Astrocyte (in vitro differentiated cells and primary cell): Measurements from ENCODE around the gene NT5E. TPM values are rescaled to one million over a fixed set of nuclear protein-coding genes. Genes with fewer than 3 reads are reported as not detected.

Experiments used
- DNase-seq: peaks from one replicate; pipeline ENCODE4 v3.0.0-alpha.2; 2010; ENCODE audit warnings: low read depth
- FAIRE-seq: peaks from 2 replicates; lab custom pipeline; 2011; peaks lifted over from hg19 to GRCh38; lab: Jason Lieb, UNC
- H2AFZ ChIP-seq: 2 replicates; pipeline ENCODE4 v1.6.0; 2012; ENCODE audit warnings: low read depth, low read length, inconsistent platforms
- H3K27ac ChIP-seq: 2 replicates; pipeline ENCODE4 v1.5.1; 2011; ENCODE audit warnings: low read depth, low read length, inconsistent platforms
- H3K27me3 ChIP-seq: 2 replicates; pipeline ENCODE4 v1.6.0; 2011; ENCODE audit warnings: low read length, inconsistent platforms; ENCODE audit not compliant: insufficient read depth
- H3K36me3 ChIP-seq: 2 replicates; pipeline ENCODE4 v1.5.1; 2011; ENCODE audit warnings: low read length, inconsistent platforms; ENCODE audit not compliant: insufficient read depth
- H3K4me1 ChIP-seq: 2 replicates; pipeline ENCODE4 v1.5.1; 2011; ENCODE audit warnings: low read length, inconsistent platforms; ENCODE audit not compliant: insufficient read depth
- H3K4me2 ChIP-seq: 2 replicates; pipeline ENCODE4 v1.6.0; 2012; ENCODE audit warnings: low read length, inconsistent platforms
- H3K4me3 ChIP-seq: 2 replicates; pipeline ENCODE4 v1.5.1; 2011; ENCODE audit warnings: low read depth, mild to moderate bottlenecking, low read length, inconsistent platforms; ENCODE audit not compliant: insufficient read depth
- H3K79me2 ChIP-seq: 2 replicates; pipeline ENCODE4 v1.6.0; 2012; ENCODE audit warnings: mild to moderate bottlenecking, low read length, inconsistent platforms; ENCODE audit not compliant: insufficient read depth
- H3K9ac ChIP-seq: 2 replicates; pipeline ENCODE4 v1.6.0; 2012; ENCODE audit warnings: mild to moderate bottlenecking, low read length, inconsistent platforms
- H3K9me3 ChIP-seq: 2 replicates; pipeline ENCODE4 v1.5.1; 2012; ENCODE audit warnings: low read depth, mild to moderate bottlenecking, low read length, inconsistent platforms; ENCODE audit not compliant: insufficient read depth
- H4K20me1 ChIP-seq: 2 replicates; pipeline ENCODE4 v1.6.0; 2012; ENCODE audit warnings: low read length, inconsistent platforms; ENCODE audit not compliant: insufficient read depth
- H3K27ac Mint-ChIP-seq: one replicate; pipeline ENCODE4 v1.8.0; 2021; ENCODE audit warnings: mild to moderate bottlenecking, mixed read lengths; ENCODE audit not compliant: unreplicated experiment
- H3K27me3 Mint-ChIP-seq: one replicate; pipeline ENCODE4 v1.8.0; 2021; ENCODE audit warnings: low read depth, mixed read lengths; ENCODE audit not compliant: unreplicated experiment
- H3K36me3 Mint-ChIP-seq: one replicate; pipeline ENCODE4 v1.8.0; 2021; ENCODE audit warnings: low read depth, mixed read lengths; ENCODE audit not compliant: unreplicated experiment
- H3K4me1 Mint-ChIP-seq: one replicate; pipeline ENCODE4 v1.8.0; 2021; ENCODE audit warnings: low read depth, mixed read lengths; ENCODE audit not compliant: unreplicated experiment
- H3K4me3 Mint-ChIP-seq: one replicate; pipeline ENCODE4 v1.8.0; 2021; ENCODE audit warnings: mild to moderate bottlenecking, moderate library complexity, mixed read lengths; ENCODE audit not compliant: unreplicated experiment
- H3K9me3 Mint-ChIP-seq: one replicate; pipeline ENCODE4 v1.8.0; 2021; ENCODE audit warnings: mild to moderate bottlenecking, mixed read lengths; ENCODE audit not compliant: unreplicated experiment
- EZH2 ChIP-seq: IDR thresholded peaks from 2 replicates; pipeline ENCODE4 v1.6.1; 2012; ENCODE audit warnings: mild to moderate bottlenecking, low read length, inconsistent platforms; ENCODE audit not compliant: insufficient read depth
- total RNA-seq: library from RNA; stranded (reverse); gene quantifications from 2 replicates; pipeline ENCODE4 v1.2.1, GENCODE V29; 2021
- TF ChIP-seq, protein P1 (sequence below): IDR thresholded peaks from 2 replicates; pipeline ENCODE4 v1.5.1; 2011; ENCODE audit warnings: low read depth, mild to moderate bottlenecking, inconsistent platforms, low read length, moderate library complexity; ENCODE audit not compliant: insufficient read depth

NT5E gene
- total RNA-seq, 1 donor from 2014 or later = 77.4 TPM

DNA sequence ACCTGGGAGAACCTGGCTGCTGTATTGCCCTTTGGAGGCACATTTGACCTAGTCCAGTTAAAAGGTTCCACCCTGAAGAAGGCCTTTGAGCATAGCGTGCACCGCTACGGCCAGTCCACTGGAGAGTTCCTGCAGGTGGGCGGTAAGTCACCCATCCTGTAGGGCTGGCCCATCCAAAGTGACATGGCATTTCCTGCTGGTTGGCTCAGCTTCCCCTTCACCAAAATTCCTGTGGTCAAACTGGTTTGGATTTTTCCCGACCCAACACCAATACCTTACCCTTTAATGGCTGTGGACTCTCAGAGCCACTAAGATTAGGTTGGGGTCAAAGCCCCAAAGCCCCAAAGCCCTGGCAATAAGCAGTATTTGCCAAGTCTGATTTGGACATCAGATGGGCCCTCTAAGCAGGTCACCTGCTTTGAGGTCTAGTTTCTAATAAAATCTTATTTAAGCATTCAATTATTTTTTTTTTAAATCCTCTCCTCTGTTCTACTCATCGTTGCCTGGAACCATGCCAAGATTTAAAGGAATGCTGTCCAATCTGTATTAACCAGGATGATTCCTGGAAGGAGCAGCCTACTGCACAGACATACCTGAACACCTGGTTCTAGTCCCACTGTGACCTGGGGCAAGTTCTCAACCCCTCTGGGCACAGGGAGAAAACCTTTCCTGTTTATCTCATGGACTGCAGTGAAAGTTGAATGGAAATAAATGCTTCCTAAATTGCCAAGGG is 40.8 kb downstream of the NT5E start:
- H2AFZ ChIP-seq = no peak overlapping the region
- H3K9me3 ChIP-seq = no peaks in the 10 kb centered on the region
- Mint-ChIP-seq H3K36me3 (peaks cover 12% of the 10 kb centered on the region), H3K4me3 (no peak overlapping the region), H3K27me3 (no peaks in the 10 kb centered on the region), H3K4me1 (peaks cover 28% of the 10 kb centered on the region), H3K9me3 (peaks cover 1% of the 10 kb centered on the region), H3K27ac (peak overlapping the region; percentile 36)
- peaks cover 12% of the 10 kb centered on the region for H3K4me1 ChIP-seq
- no peak overlapping the region for H3K4me2 ChIP-seq
- H3K4me3 ChIP-seq = no peak overlapping the region
- no peaks in the 10 kb centered on the region for H3K27me3 ChIP-seq
- DNase-seq = peak; percentile 57
- H3K9ac ChIP-seq = no peak overlapping the region
- no peaks in the 10 kb centered on the region for H3K79me2 ChIP-seq
- no peak overlapping the region for H3K27ac ChIP-seq
- FAIRE-seq = no peak
- H4K20me1 ChIP-seq = no peaks in the 10 kb centered on the region
- peaks cover 9% of the 10 kb centered on the region for H3K36me3 ChIP-seq
- TF ChIP-seq, protein P1, sequence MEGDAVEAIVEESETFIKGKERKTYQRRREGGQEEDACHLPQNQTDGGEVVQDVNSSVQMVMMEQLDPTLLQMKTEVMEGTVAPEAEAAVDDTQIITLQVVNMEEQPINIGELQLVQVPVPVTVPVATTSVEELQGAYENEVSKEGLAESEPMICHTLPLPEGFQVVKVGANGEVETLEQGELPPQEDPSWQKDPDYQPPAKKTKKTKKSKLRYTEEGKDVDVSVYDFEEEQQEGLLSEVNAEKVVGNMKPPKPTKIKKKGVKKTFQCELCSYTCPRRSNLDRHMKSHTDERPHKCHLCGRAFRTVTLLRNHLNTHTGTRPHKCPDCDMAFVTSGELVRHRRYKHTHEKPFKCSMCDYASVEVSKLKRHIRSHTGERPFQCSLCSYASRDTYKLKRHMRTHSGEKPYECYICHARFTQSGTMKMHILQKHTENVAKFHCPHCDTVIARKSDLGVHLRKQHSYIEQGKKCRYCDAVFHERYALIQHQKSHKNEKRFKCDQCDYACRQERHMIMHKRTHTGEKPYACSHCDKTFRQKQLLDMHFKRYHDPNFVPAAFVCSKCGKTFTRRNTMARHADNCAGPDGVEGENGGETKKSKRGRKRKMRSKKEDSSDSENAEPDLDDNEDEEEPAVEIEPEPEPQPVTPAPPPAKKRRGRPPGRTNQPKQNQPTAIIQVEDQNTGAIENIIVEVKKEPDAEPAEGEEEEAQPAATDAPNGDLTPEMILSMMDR = no peak
- TF ChIP-seq EZH2 = no peak

DNA sequence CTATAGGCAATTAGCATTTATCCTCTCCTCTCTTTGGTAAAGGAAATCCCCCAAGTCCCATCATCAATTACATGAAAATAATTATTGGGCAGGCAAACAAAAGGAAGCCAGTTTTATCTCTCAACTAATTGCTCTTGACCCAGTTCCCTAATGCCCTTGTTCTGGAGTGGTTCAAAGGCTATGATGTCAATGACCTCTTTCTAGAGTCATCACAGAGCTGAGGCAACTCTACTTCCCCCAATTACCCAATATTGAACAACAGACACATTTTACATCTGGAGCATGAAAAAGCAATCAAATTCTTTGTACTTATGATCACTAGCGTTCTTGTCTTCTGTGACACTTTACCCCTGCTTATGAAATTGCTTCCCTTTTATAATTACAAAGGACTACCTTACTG is 43.5 kb downstream of the NT5E start:
- no peak overlapping the region for H3K9ac ChIP-seq
- FAIRE-seq = peak; percentile 5

More for the DNA sequence above, 43.5 kb downstream of the NT5E start:
- Mint-ChIP-seq H3K9me3 (peaks cover 6% of the 10 kb centered on the region), H3K27ac (no peak overlapping the region), H3K4me1 (peaks cover 28% of the 10 kb centered on the region), H3K27me3 (no peaks in the 10 kb centered on the region), H3K4me3 (no peak overlapping the region), H3K36me3 (peaks cover 31% of the 10 kb centered on the region)
- no peaks in the 10 kb centered on the region for H3K79me2 ChIP-seq
- DNase-seq = no peak
- no peaks in the 10 kb centered on the region for H3K27me3 ChIP-seq
- peaks cover 5% of the 10 kb centered on the region for H3K9me3 ChIP-seq
- no peaks in the 10 kb centered on the region for H4K20me1 ChIP-seq
- peaks cover 12% of the 10 kb centered on the region for H3K4me1 ChIP-seq
- no peak overlapping the region for H3K4me3 ChIP-seq
- no peak overlapping the region for H2AFZ ChIP-seq
- peaks cover 9% of the 10 kb centered on the region for H3K36me3 ChIP-seq
- TF ChIP-seq EZH2 = no peak
- TF ChIP-seq, protein P1 = no peak
- H3K4me2 ChIP-seq = no peak overlapping the region
- no peak overlapping the region for H3K27ac ChIP-seq
